ENCODE measurements around the gene FABP6. TPM values are rescaled to one million over a fixed set of nuclear protein-coding genes. Genes with fewer than 3 reads are reported as not detected.

FABP6 gene
- total RNA-seq, 1 donor = not detected

DNA sequence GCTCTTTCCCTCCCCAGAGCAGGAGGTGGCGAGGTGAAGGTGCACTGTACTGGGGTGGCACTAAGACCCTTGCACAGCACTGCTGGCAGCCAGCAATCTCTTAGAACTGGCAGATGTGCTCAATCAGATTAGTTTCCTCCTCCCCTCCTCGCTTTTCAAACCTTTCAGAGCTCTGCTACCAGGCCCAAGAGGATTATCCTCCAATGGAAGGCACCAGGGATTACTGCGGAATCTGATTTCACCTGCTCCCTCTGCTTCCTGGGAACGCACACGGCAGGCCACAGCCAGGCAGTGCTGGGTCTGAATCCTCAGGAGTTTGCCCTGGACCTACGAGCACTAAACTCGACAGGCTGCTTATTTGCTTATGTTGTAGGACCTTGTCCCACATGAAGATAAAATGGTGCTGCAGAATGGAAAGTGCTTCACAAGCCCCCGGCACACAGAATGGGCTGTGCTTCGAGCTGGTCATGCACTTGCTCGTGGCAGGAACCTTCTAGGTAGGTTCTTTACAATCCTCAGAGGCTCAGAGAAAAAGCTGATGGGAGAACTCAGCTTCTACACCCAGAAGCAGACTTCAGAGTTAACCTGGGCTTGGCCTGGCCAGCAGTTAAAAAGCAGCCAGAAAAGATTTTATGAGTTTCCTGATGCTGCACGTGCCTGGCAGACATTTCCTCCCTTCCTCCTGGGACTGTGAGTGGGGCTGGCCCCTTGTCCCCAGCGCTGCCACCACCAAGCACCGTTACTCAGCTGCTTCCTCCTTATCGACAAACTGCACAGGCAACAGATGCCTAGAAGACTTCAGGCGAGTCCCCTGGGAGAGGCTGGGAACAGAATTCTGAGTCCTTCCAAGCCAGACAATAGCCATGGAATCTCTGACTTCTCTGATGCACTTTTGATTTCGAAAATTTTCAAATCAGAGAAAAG is 33.1 kb downstream of the FABP6 start:
- Histone ChIP-seq H3K79me2 (ENCODE audit: insufficient read depth, low read length) (no peaks in the 10 kb centered on the region), H3K4me3 (ENCODE audit: insufficient read depth, low read length) (no peak overlapping the region), H3K27me3 (ENCODE audit: insufficient read depth, low read length) (no peaks in the 10 kb centered on the region), H3K9me3 (ENCODE audit: low read depth, low read length) (no peaks in the 10 kb centered on the region), H4K20me1 (ENCODE audit: insufficient read depth, low read length) (peaks cover 3% of the 10 kb centered on the region), H3K4me2 (ENCODE audit: insufficient read depth, low read length) (no peak overlapping the region), H3K4me1 (ENCODE audit: insufficient read depth, low read length) (no peaks in the 10 kb centered on the region), H3K36me3 (ENCODE audit: insufficient read depth, low read length) (no peaks in the 10 kb centered on the region), H3K27ac (ENCODE audit: low read depth, low read length) (no peak overlapping the region), H2AFZ (ENCODE audit: low read length) (no peak overlapping the region)
- TF ChIP-seq, protein P1, sequence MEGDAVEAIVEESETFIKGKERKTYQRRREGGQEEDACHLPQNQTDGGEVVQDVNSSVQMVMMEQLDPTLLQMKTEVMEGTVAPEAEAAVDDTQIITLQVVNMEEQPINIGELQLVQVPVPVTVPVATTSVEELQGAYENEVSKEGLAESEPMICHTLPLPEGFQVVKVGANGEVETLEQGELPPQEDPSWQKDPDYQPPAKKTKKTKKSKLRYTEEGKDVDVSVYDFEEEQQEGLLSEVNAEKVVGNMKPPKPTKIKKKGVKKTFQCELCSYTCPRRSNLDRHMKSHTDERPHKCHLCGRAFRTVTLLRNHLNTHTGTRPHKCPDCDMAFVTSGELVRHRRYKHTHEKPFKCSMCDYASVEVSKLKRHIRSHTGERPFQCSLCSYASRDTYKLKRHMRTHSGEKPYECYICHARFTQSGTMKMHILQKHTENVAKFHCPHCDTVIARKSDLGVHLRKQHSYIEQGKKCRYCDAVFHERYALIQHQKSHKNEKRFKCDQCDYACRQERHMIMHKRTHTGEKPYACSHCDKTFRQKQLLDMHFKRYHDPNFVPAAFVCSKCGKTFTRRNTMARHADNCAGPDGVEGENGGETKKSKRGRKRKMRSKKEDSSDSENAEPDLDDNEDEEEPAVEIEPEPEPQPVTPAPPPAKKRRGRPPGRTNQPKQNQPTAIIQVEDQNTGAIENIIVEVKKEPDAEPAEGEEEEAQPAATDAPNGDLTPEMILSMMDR (IDR thresholded peaks at IDR 0.05; ENCODE audit: extremely low read depth, low read depth, low read length) = no peak
- no peak for DNase-seq (ENCODE audit: insufficient read length, low spot score, missing footprints)

DNA sequence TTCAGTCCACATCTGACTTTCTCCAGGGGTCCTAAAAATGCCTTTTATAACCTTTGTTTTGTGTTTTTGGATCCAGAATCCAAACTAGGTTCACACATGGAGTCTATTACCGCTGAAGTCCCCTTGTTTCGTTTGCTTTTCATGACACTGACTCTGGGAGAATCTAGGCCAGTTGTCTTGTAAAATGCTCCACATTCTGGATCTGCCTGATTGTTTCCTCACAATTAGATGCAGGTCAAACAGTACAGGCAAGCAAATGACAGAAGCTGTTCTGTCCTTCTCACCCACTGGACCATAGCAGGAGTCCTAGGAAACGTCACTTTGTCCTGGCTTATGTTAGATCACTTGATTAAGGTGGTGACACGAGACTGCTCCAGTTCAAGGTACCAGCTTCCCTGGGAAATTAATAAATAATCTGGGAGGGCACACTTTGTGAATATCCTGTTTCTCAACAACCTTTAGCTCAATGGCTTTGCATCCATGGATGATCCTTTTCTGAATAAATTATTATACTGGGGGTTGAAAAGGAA is 34.1 kb downstream of the FABP6 start:
- no peak for DNase-seq (ENCODE audit: insufficient read length, low spot score, missing footprints)
- no peaks in the 10 kb centered on the region for H3K4me1 ChIP-seq (ENCODE audit: insufficient read depth, low read length)
- no peak overlapping the region for H2AFZ ChIP-seq (ENCODE audit: low read length)
- TF ChIP-seq, protein P1 (IDR thresholded peaks at IDR 0.05; ENCODE audit: extremely low read depth, low read depth, low read length) = no peak
- H3K9me3 ChIP-seq (ENCODE audit: low read depth, low read length) = no peaks in the 10 kb centered on the region
- H3K4me3 ChIP-seq (ENCODE audit: insufficient read depth, low read length) = no peak overlapping the region
- no peaks in the 10 kb centered on the region for H3K79me2 ChIP-seq (ENCODE audit: insufficient read depth, low read length)
- H3K36me3 ChIP-seq (ENCODE audit: insufficient read depth, low read length) = no peaks in the 10 kb centered on the region
- no peak overlapping the region for H3K4me2 ChIP-seq (ENCODE audit: insufficient read depth, low read length)
- no peaks in the 10 kb centered on the region for H3K27me3 ChIP-seq (ENCODE audit: insufficient read depth, low read length)
- no peak overlapping the region for H3K27ac ChIP-seq (ENCODE audit: low read depth, low read length)
- H4K20me1 ChIP-seq (ENCODE audit: insufficient read depth, low read length) = peaks cover 3% of the 10 kb centered on the region

DNA sequence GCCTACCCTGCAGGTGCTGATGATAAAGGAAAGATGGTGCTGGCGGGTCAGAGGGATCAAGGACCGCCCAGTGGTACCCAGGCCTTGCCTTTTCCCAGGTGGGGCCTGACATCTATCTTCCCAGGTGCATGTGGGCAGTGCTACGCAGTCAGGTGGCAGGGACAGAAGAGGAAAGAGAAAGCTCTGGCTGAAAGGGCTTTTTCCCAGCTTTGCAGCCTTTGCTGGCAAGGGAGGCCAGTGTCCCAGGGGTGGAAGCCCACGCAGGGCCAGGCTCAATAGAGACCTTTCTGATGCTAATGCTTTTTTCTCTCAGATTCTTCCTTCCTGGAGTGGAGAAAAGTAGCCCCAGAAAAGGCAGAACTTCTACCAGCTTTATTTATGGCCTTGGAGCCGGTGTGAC is 36.7 kb downstream of the FABP6 start:
- no peaks in the 10 kb centered on the region for H3K4me1 ChIP-seq (ENCODE audit: insufficient read depth, low read length)
- H4K20me1 ChIP-seq (ENCODE audit: insufficient read depth, low read length) = no peaks in the 10 kb centered on the region
- H3K79me2 ChIP-seq (ENCODE audit: insufficient read depth, low read length) = no peaks in the 10 kb centered on the region
- no peaks in the 10 kb centered on the region for H3K27me3 ChIP-seq (ENCODE audit: insufficient read depth, low read length)
- no peaks in the 10 kb centered on the region for H3K9me3 ChIP-seq (ENCODE audit: low read depth, low read length)
- TF ChIP-seq, protein P1 (IDR thresholded peaks at IDR 0.05; ENCODE audit: extremely low read depth, low read depth, low read length) = no peak
- no peak for DNase-seq (ENCODE audit: insufficient read length, low spot score, missing footprints)
- no peak overlapping the region for H3K4me3 ChIP-seq (ENCODE audit: insufficient read depth, low read length)
- H3K27ac ChIP-seq (ENCODE audit: low read depth, low read length) = no peak overlapping the region
- H3K36me3 ChIP-seq (ENCODE audit: insufficient read depth, low read length) = no peaks in the 10 kb centered on the region
- H3K4me2 ChIP-seq (ENCODE audit: insufficient read depth, low read length) = no peak overlapping the region
- no peak overlapping the region for H2AFZ ChIP-seq (ENCODE audit: low read length)

DNA sequence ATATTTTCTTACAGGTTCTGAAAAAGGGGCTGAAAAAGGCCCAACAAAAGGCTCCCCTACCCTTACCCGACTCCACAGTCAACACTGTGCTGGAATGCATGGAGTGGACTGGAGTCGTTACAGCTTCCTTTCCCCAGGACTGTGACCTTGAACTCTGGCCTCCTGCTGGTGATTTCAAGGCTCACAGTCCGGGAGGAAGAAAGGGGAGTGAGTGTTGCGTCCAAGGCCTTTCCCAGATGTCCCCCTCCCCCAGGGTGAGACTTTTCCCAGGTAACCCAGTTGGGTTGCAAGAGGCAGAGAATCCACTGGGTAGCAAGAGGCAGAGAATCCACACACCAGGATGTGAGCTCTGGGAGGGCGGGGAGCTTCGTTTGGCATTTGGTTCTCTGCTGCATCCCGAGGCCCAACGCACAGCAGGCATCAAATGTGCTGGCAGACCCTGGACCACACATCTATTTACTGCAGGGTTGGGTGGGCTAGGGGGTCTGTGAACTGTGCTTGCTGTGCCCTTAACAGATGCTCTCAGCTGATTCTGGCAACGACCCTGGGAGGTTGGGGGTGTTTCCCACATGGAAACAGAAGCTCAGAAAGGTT is 37.5 kb downstream of the FABP6 start:
- no peak for DNase-seq (ENCODE audit: insufficient read length, low spot score, missing footprints)
- H3K27me3 ChIP-seq (ENCODE audit: insufficient read depth, low read length) = no peaks in the 10 kb centered on the region
- no peaks in the 10 kb centered on the region for H3K9me3 ChIP-seq (ENCODE audit: low read depth, low read length)
- H4K20me1 ChIP-seq (ENCODE audit: insufficient read depth, low read length) = no peaks in the 10 kb centered on the region
- no peak overlapping the region for H2AFZ ChIP-seq (ENCODE audit: low read length)
- no peaks in the 10 kb centered on the region for H3K36me3 ChIP-seq (ENCODE audit: insufficient read depth, low read length)
- TF ChIP-seq, protein P1 (IDR thresholded peaks at IDR 0.05; ENCODE audit: extremely low read depth, low read depth, low read length) = peak; percentile 12
- no peaks in the 10 kb centered on the region for H3K79me2 ChIP-seq (ENCODE audit: insufficient read depth, low read length)
- no peaks in the 10 kb centered on the region for H3K4me1 ChIP-seq (ENCODE audit: insufficient read depth, low read length)
- no peak overlapping the region for H3K27ac ChIP-seq (ENCODE audit: low read depth, low read length)
- H3K4me3 ChIP-seq (ENCODE audit: insufficient read depth, low read length) = no peak overlapping the region
- no peak overlapping the region for H3K4me2 ChIP-seq (ENCODE audit: insufficient read depth, low read length)

Measured in osteoblast (primary cell).